GM21576 (cell line): ENCODE data around the gene LDLRAD2.
"Not testable (repeated sequence)": the region's sequence is repeated elsewhere in the genome, so short reads cannot be mapped to it uniquely, and the experiment has no call there.

Experiments
- ATAC-seq: cut with Tn5 transposase; IDR thresholded peaks from one replicate; pipeline ENCODE4 v1.9.1; 2021; ENCODE audit warnings: mild to moderate bottlenecking, moderate library complexity; ENCODE audit not compliant: unreplicated experiment

LDLRAD2 gene

DNA sequence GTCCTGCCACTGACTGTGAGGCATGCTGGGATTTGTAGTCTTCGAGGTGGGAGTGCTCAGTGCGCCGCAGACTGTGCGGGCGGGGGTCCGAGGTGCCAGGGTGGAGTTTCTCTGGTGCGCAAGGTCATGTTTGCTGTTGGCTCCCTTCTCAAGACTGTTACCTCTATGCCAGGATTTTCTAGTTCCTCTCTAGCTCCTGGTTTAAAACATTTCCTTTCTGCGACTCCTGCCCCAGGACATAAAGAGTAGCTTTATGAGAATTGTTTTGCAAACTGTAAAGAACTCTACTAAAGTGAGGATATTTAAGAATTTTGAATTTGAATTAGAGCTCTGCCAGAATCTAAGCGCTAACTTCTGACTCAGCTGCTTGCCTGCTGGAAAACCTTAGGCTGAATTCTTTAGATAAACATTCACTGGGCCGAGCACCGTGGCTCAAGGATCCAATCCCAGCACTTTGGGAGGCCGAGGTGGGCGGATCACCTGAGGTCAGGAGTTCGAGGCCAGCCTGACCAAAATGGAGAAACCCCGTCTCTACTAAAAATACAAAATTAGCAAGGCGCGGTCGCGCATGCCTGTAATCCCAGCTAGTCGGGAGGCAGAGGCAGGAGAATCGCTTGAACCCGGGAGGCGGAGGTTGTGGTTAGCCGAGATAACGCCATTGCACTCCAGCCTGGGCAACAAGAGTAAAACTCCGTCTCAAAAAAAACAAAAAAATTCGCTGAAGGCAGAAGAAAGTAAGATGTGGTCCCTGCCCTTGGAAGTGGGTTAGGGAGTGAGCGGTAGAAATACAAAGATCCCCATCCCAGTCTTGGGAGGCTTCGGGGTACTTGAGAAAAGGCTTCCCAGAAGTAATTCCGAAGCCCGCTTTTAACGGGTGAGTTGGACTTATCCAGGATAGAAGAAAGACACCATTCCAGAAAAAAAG is 28.1 kb upstream of the LDLRAD2 start:
- no peak for ATAC-seq

DNA sequence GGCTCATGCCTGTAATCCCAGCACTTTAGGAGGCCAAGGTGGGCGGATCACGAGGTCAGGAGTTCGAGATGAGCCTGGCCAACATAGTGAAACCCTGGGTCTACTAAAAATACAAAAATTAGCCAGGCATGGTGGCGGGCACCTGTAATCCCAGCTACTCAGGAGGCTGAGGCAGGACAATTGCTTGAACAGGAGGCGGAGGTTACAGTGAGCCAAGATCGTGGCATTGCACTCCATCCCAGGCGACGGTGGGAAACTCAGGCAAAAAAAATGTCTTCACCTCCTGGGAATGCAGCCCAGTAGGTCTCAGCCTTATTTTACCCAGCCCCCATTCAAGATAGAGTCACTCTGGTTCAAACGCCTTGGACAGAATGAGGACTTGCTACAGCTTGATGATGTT is 26.3 kb upstream of the LDLRAD2 start:
- not testable (repeated sequence) for ATAC-seq

GRCh38 chr1:21786640-21787039 is 25.4 kb upstream of the LDLRAD2 start:
- no peak for ATAC-seq

GRCh38 chr1:21793104-21793503 is 19.0 kb upstream of the LDLRAD2 start:
- no peak for ATAC-seq

DNA sequence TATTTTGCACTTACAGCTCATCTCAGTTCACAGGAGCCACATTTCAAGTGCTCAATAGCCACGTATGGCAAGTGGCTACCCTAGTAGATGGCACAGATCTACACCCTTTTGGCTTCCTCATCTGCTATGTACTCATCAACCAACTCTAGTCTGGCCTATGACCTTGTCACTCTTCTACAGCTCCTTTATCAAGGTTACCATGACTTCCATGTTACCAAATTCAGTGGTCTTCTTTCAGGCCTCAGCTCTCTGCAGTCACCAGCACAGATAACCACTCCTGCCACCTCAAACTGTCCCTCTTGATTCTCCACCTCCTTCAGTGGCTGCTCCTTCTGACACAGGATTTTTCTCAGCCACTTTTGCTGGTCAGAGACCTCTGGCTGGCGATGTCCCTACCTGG is 17.4 kb upstream of the LDLRAD2 start:
- no peak for ATAC-seq

DNA sequence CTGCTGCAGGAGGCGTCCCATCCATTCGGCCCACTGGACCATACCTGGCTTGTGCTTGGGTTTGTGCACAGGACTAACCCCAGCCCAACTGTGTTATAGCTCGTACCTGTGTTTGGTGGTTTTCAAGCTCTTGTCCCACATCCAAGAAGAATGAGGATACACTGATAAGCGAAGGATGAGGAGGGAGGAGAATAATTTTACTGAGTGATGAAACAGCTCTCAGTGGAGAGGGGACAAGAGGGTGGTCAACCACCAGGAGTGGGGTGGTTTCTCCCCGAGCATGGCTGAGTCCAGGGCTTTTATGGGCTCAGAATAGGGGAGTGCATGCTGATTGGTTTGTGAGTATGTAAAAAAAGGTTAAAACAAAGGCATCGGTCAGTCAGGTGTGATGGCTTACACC is 17.0 kb upstream of the LDLRAD2 start:
- no peak for ATAC-seq

- no peak for ATAC-seq
These were observed 12.3 kb upstream of the LDLRAD2 start for GRCh38 chr1:21799730-21800129.

GRCh38 chr1:21801100-21801499 is 11.0 kb upstream of the LDLRAD2 start:
- no peak for ATAC-seq

GRCh38 chr1:21804536-21804935 is 7.5 kb upstream of the LDLRAD2 start:
- ATAC-seq = no peak

DNA sequence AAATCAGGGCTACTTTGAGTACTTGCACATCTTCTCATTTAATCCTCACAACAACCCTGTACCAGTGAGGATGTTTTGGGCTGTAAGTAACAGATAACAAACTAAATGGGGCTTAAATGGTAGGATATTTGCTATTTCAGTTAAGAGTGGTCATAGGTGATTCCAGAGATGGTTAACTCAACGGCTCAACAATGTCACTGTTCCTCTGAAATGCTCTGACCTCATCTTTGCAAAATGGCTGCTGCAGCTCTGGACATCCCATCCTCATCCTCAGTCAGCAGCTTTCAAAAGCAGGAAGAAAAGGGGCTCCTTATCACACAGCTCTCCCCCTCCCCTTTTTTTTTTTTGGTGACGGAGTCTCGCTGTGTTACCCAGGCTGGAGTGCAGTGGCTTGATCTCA is 1.5 kb downstream of the LDLRAD2 start:
- no peak for ATAC-seq

DNA sequence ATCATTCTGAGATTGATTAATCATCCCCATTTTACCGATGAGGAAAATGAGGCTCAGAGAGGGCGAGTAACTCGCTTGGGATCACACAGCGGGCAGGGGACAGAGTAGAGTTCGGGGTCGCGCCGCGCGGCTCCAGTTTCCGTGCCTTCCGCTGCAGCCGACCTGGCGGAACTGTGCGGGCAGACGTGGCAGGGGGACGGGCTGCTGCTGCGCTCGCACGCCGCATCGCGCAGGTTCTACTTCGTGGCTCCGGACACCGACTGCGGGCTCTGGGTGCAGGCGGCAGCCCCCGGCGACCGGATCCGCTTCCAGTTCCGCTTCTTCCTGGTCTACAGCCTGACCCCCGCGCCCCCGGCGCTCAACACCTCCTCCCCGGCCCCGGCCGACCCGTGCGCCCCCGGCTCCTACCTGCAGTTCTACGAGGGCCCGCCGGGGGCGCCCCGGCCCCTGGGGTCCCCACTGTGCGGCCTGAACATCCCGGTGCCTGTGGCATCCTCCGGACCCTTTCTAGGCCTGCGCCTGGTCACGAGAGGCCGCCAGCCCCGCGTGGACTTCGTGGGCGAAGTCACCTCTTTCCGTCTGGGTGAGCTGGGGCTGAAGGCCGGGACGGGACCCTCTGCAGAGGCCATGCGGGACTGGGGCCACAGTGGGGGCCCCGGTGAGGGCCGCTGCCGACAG is 2.3 kb downstream of the LDLRAD2 start:
- ATAC-seq = no peak

GRCh38 chr1:21814981-21815582 is 3.0 kb downstream of the LDLRAD2 start:
- no peak for ATAC-seq

GRCh38 chr1:21815724-21816321 is 3.8 kb downstream of the LDLRAD2 start:
- no peak for ATAC-seq

- ATAC-seq = no peak
These were observed 4.7 kb downstream of the LDLRAD2 start for GRCh38 chr1:21816602-21817302.

- ATAC-seq = no peak
These were observed 6.6 kb downstream of the LDLRAD2 start for GRCh38 chr1:21818656-21819055.

GRCh38 chr1:21820597-21821232 is 8.7 kb downstream of the LDLRAD2 start:
- no peak for ATAC-seq

DNA sequence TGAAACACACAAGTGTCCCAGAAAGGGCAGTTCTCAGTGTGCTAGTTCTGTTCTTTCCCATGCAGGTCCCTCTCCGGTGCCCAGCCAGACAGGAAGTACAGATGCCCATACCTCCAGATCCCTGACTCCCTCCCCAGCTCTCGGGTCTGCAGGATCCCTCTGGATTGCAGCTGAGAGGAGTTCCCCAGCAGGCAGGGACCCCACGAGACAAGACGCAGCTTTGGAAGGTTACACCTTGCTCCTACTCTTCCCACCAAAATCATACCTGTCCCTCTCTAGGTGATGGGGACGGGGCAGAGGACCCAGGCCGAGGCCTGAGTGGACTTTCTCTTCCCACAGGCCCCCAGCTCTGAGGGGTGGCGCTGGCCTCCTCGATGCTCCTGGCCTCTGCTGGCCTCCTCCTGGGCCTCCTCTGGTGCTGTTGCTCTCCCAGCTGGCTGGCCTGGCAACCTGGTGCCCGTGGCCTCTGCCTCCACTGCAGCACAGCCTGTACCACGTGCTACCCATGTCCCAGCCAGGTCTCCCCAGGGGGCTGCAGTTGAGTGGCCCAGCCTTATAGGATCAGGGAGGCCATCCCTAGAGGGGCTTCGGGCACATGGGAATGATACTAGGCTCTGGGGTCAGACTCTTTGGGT is 9.4 kb downstream of the LDLRAD2 start:
- no peak for ATAC-seq

DNA sequence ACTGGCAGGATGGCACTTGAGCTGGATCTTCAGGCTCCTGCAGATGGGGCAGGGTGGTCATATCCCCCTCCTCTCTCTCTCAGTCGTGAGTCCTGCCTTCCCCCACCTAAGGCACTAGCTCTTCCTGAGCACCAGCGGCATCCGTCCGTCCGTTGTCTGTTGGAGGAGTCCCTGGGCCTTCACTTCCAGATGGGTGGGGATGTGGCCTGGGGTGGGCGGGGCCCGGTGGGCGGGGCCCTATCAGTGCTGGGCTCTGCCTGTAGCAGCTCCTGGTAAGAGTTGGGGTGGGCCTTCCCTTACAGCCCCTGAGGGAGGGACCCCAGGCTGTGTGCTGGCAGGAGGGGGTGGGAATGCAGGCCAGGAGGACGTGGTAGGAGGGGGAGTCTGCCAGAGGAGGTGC is 10.3 kb downstream of the LDLRAD2 start:
- no peak for ATAC-seq

GRCh38 chr1:21823206-21823979 is 11.3 kb downstream of the LDLRAD2 start:
- ATAC-seq = no peak
